MM.1S (cell line): ENCODE measurements around the gene CTSC.

Experiments
- DNase-seq: peaks from one replicate; pipeline ENCODE4 v3.0.0-alpha.2; 2015
- H2AFZ ChIP-seq: fragments of 300-600 bp; sonication (generic); 2 replicates; pipeline ENCODE4 v1.6.0; 2016; ENCODE audit warnings: antibody characterized with exemption, low read length
- H3F3A ChIP-seq: fragments of 300-600 bp; sonication (generic); 2 replicates; pipeline ENCODE4 v1.6.1; 2016; ENCODE audit warnings: mild to moderate bottlenecking, antibody characterized with exemption, low read length, moderate library complexity, mixed read lengths; ENCODE audit not compliant: insufficient read depth
- H3K27ac ChIP-seq: fragments of 300-600 bp; sonication (generic); 2 replicates; pipeline ENCODE4 v1.5.1; 2016; ENCODE audit warnings: mild to moderate bottlenecking, low read length
- H3K27me3 ChIP-seq: fragments of 300-600 bp; sonication (generic); replicated peaks from 2 replicates; pipeline ENCODE4 v1.6.0; 2016; ENCODE audit warnings: low read length; ENCODE audit not compliant: insufficient read depth
- H3K36me3 ChIP-seq: fragments of 300-600 bp; sonication (generic); replicated peaks from 2 replicates; pipeline ENCODE4 v1.6.1; 2016; ENCODE audit warnings: mild to moderate bottlenecking, low read length, mixed read lengths; ENCODE audit not compliant: insufficient read depth
- H3K4me1 ChIP-seq: fragments of 300-600 bp; sonication (generic); 2 replicates; pipeline ENCODE4 v1.6.1; 2016; ENCODE audit warnings: low read length, mixed read lengths
- H3K4me2 ChIP-seq: fragments of 300-600 bp; sonication (generic); 2 replicates; pipeline ENCODE4 v1.6.0; 2016; ENCODE audit warnings: low read depth, low read length
- H3K4me3 ChIP-seq: fragments of 300-600 bp; sonication (generic); 2 replicates; pipeline ENCODE4 v1.5.1; 2016; ENCODE audit warnings: low read length, mixed read lengths
- H3K79me2 ChIP-seq: fragments of 300-600 bp; sonication (generic); 2 replicates; pipeline ENCODE4 v1.6.1; 2016; ENCODE audit warnings: mixed run types, low read length, mixed read lengths
- H3K9ac ChIP-seq: fragments of 300-600 bp; sonication (generic); 2 replicates; pipeline ENCODE4 v1.6.1; 2016; ENCODE audit warnings: low read length, mixed read lengths
- H3K9me2 ChIP-seq: fragments of 300-600 bp; sonication (generic); replicated peaks from 2 replicates; pipeline ENCODE4 v1.6.1; 2016; ENCODE audit warnings: mild to moderate bottlenecking, low read length, mixed read lengths; ENCODE audit not compliant: insufficient read depth
- H3K9me3 ChIP-seq: fragments of 300-600 bp; sonication (generic); replicated peaks from 2 replicates; pipeline ENCODE4 v1.6.1; 2016; ENCODE audit warnings: mild to moderate bottlenecking, low read length, mixed read lengths; ENCODE audit not compliant: insufficient read depth
- H4K20me1 ChIP-seq: fragments of 300-600 bp; sonication (generic); 2 replicates; pipeline ENCODE4 v1.6.1; 2016; ENCODE audit warnings: mild to moderate bottlenecking, low read length, moderate library complexity, mixed read lengths; ENCODE audit not compliant: insufficient read depth
- CTCF ChIP-seq: fragments of 300-600 bp; sonication (generic); IDR thresholded peaks from 2 replicates; pipeline ENCODE4 v1.5.1; 2016; ENCODE audit warnings: antibody characterized with exemption, low read length, mixed read lengths
- EZH2 ChIP-seq: fragments of 300-600 bp; sonication (generic); optimal IDR thresholded peaks from 2 replicates; pipeline ENCODE3; 2017; ENCODE audit warnings: low read depth, mild to moderate bottlenecking, antibody characterized with exemption, low read length, mixed read lengths
- EZH2phosphoT487 ChIP-seq: fragments of 300-600 bp; sonication (generic); IDR thresholded peaks from 2 replicates; pipeline ENCODE4 v1.6.1; 2018; ENCODE audit warnings: antibody characterized with exemption, low read length

The CTSC gene

GRCh38 chr11:88307749-88308425, 29.6 kb downstream of the CTSC start:
- Histone ChIP-seq H3K36me3 (no peaks in the 10 kb centered on the region; the same call in 1 of the 2 replicates), H3K4me1 (peaks cover 7% of the 10 kb centered on the region; the same call in 1 of the 2 replicates), H2AFZ (no peak overlapping the region), H3K4me3 (no peak overlapping the region), H3K9me2 (no peaks in the 10 kb centered on the region), H3K79me2 (no peaks in the 10 kb centered on the region), H3F3A (no peaks in the 10 kb centered on the region), H3K9me3 (no peaks in the 10 kb centered on the region), H3K27ac (no peak overlapping the region), H3K27me3 (no peaks in the 10 kb centered on the region), H3K4me2 (no peak overlapping the region), H4K20me1 (no peaks in the 10 kb centered on the region), H3K9ac (no peak overlapping the region)
- TF ChIP-seq EZH2phosphoT487: no peak
- no peak for TF ChIP-seq CTCF
- TF ChIP-seq EZH2: no peak
- no peak for DNase-seq

GRCh38 chr11:88306785-88307184, 30.8 kb downstream of the CTSC start:
- Histone ChIP-seq H3K9me2 (no peaks in the 10 kb centered on the region), H3K36me3 (no peaks in the 10 kb centered on the region; the same call in 1 of the 2 replicates), H3F3A (no peaks in the 10 kb centered on the region), H3K4me3 (no peak overlapping the region), H3K9ac (no peak overlapping the region), H3K4me2 (no peak overlapping the region), H3K9me3 (no peaks in the 10 kb centered on the region), H2AFZ (no peak overlapping the region), H3K27ac (no peak overlapping the region), H3K27me3 (no peaks in the 10 kb centered on the region), H3K4me1 (peaks cover 7% of the 10 kb centered on the region; the same call in 1 of the 2 replicates), H4K20me1 (no peaks in the 10 kb centered on the region), H3K79me2 (no peaks in the 10 kb centered on the region)
- no peak for DNase-seq
- no peak for TF ChIP-seq EZH2
- no peak for TF ChIP-seq EZH2phosphoT487
- no peak for TF ChIP-seq CTCF

- no peak for DNase-seq
- H3K27me3 ChIP-seq: no peaks in the 10 kb centered on the region
- H2AFZ ChIP-seq: no peak overlapping the region
- no peaks in the 10 kb centered on the region for H4K20me1 ChIP-seq
- no peak overlapping the region for H3K4me3 ChIP-seq
- peaks cover 7% of the 10 kb centered on the region; the same call in 1 of the 2 replicates for H3K4me1 ChIP-seq
- H3K9ac ChIP-seq: no peak overlapping the region
- H3K27ac ChIP-seq: no peak overlapping the region
- H3K9me3 ChIP-seq: no peaks in the 10 kb centered on the region
- no peaks in the 10 kb centered on the region; the same call in 1 of the 2 replicates for H3K36me3 ChIP-seq
- no peaks in the 10 kb centered on the region for H3F3A ChIP-seq
- H3K79me2 ChIP-seq: no peaks in the 10 kb centered on the region
- no peaks in the 10 kb centered on the region for H3K9me2 ChIP-seq
- no peak overlapping the region for H3K4me2 ChIP-seq
- TF ChIP-seq EZH2 (no peak), EZH2phosphoT487 (no peak)
These were observed 32.1 kb downstream of the CTSC start for GRCh38 chr11:88305430-88305829.

GRCh38 chr11:88304352-88304751, 33.2 kb downstream of the CTSC start:
- Histone ChIP-seq H3K27ac (no peak overlapping the region), H3K36me3 (0 out of 2 replicates have a peak, but pooled peaks cover under 1% of the 10 kb centered on the region), H3K79me2 (no peaks in the 10 kb centered on the region), H3K9ac (no peak overlapping the region), H3K4me2 (no peak overlapping the region), H3F3A (no peaks in the 10 kb centered on the region), H2AFZ (no peak overlapping the region), H3K9me2 (no peaks in the 10 kb centered on the region), H3K4me1 (peaks cover 7% of the 10 kb centered on the region; the same call in 1 of the 2 replicates), H3K4me3 (no peak overlapping the region), H3K9me3 (no peaks in the 10 kb centered on the region), H3K27me3 (no peaks in the 10 kb centered on the region), H4K20me1 (no peaks in the 10 kb centered on the region)
- TF ChIP-seq EZH2phosphoT487: no peak
- no peak for DNase-seq
